Neural crest cell (in vitro differentiated cells): Measurements from ENCODE around the gene TSHZ2. TPM values are rescaled to one million over a fixed set of nuclear protein-coding genes. Genes with fewer than 3 reads are reported as not detected.
A peak's percentile ranks its signal among the peaks of the same experiment; 100 is the strongest.

Experiments
- DNase-seq: peaks from one replicate; pipeline ENCODE4 v3.0.0; 2021; ENCODE audit warnings: low read depth, mixed read lengths, low spot score
- H3K27ac Mint-ChIP-seq: one replicate; pipeline ENCODE4 v1.8.0; 2021; ENCODE audit warnings: mild to moderate bottlenecking, mixed read lengths; ENCODE audit not compliant: unreplicated experiment
- H3K27me3 Mint-ChIP-seq: 2 replicates; pipeline ENCODE4 v1.8.0; 2021; ENCODE audit warnings: low read depth, mild to moderate bottlenecking, mixed read lengths
- H3K36me3 Mint-ChIP-seq: 2 replicates; pipeline ENCODE4 v1.8.0; 2021; ENCODE audit warnings: low read depth, mild to moderate bottlenecking, mixed read lengths
- H3K4me1 Mint-ChIP-seq: 2 replicates; pipeline ENCODE4 v1.8.0; 2021; ENCODE audit warnings: mixed read lengths
- H3K4me3 Mint-ChIP-seq: one replicate; pipeline ENCODE4 v1.8.0; 2021; ENCODE audit warnings: mild to moderate bottlenecking, mixed read lengths
- H3K9me3 Mint-ChIP-seq: 2 replicates; pipeline ENCODE4 v1.8.0; 2021; ENCODE audit warnings: mixed read lengths
- total RNA-seq: library from RNA; stranded (reverse); gene quantifications from 2 replicates; pipeline ENCODE4 v1.2.1, GENCODE V29; 2021
- TF ChIP-seq, protein P1 (sequence below): fragments of 200-600 bp; sonication (generic); conservative IDR thresholded peaks from 2 replicates; pipeline ENCODE4 v1.5.0; 2021; ENCODE audit warnings: antibody characterized with exemption, mild to moderate bottlenecking

Gene TSHZ2
- total RNA-seq, 1 donor from 2014 or later = 6.4 TPM

GRCh38 chr20:53226826-53227225, 254.7 kb downstream of the TSHZ2 start:
- Mint-ChIP-seq H3K27ac (no peak overlapping the region), H3K4me1 (peaks cover 19% of the 10 kb centered on the region), H3K27me3 (peaks cover 5% of the 10 kb centered on the region), H3K9me3 (no peaks in the 10 kb centered on the region), H3K36me3 (no peaks in the 10 kb centered on the region), H3K4me3 (no peak overlapping the region)
- DNase-seq = no peak
- TF ChIP-seq, protein P1, sequence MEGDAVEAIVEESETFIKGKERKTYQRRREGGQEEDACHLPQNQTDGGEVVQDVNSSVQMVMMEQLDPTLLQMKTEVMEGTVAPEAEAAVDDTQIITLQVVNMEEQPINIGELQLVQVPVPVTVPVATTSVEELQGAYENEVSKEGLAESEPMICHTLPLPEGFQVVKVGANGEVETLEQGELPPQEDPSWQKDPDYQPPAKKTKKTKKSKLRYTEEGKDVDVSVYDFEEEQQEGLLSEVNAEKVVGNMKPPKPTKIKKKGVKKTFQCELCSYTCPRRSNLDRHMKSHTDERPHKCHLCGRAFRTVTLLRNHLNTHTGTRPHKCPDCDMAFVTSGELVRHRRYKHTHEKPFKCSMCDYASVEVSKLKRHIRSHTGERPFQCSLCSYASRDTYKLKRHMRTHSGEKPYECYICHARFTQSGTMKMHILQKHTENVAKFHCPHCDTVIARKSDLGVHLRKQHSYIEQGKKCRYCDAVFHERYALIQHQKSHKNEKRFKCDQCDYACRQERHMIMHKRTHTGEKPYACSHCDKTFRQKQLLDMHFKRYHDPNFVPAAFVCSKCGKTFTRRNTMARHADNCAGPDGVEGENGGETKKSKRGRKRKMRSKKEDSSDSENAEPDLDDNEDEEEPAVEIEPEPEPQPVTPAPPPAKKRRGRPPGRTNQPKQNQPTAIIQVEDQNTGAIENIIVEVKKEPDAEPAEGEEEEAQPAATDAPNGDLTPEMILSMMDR = no peak

GRCh38 chr20:53227523-53227922, 255.4 kb downstream of the TSHZ2 start:
- H3K27me3 Mint-ChIP-seq = peaks cover 3% of the 10 kb centered on the region
- peaks cover 19% of the 10 kb centered on the region for H3K4me1 Mint-ChIP-seq
- TF ChIP-seq, protein P1 = no peak
- H3K36me3 Mint-ChIP-seq = no peaks in the 10 kb centered on the region
- H3K4me3 Mint-ChIP-seq = no peak overlapping the region
- no peaks in the 10 kb centered on the region for H3K9me3 Mint-ChIP-seq
- H3K27ac Mint-ChIP-seq = peak overlapping the region; percentile 82
- no peak for DNase-seq

DNA sequence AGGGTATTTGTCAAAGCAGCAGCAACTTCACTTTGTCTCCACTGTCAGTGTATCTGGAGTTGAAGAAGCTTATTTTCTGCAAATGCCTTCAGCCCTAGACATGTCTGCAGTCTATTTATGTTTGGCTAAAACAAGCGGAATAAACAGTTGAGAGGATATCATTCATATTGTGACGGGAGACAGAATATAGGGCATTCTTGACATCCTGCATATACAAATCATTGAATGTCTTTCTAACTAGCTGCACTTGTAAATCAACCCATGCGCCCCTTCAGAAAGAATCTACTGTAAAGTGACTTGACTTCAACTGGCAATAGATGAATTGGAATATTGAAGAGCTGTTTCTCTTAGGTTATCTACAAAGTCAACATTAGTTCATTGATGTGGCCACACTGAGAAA, 258.9 kb downstream of the TSHZ2 start:
- Mint-ChIP-seq H3K4me3 (no peak overlapping the region), H3K9me3 (peaks cover 6% of the 10 kb centered on the region), H3K4me1 (peaks cover 19% of the 10 kb centered on the region), H3K36me3 (peaks cover 2% of the 10 kb centered on the region), H3K27ac (no peak overlapping the region), H3K27me3 (peaks cover 3% of the 10 kb centered on the region)
- DNase-seq = no peak
- TF ChIP-seq, protein P1 = no peak

- TF ChIP-seq, protein P1 = no peak
- H3K36me3 Mint-ChIP-seq = peaks cover 2% of the 10 kb centered on the region
Measured at GRCh38 chr20:53237461-53237860, 265.3 kb downstream of the TSHZ2 start.

DNA sequence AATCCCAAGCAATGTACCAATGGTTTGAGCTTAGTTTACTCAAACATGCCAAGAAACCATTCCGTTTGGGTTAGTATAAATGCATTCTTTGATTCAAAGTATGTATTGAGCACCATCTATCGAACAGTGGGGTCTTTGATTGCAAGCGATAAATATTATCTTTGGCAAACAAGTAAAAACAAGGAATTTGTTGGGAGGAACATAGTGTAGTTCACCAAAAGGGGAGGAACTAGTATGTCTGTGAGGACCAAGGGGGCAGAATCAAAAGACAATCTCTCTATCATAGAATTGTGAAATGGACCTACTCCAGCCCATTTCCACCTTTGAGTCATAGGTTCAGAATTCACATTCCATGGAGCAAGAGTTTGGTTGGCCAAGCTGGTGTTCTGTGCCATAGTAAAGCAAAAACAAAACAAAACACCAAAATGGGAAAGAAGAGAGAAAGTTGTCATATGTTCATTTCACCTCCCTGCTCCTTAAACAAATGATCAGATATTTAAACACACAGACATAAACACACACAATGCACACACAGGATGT, 266.0 kb downstream of the TSHZ2 start:
- peaks cover 11% of the 10 kb centered on the region for H3K9me3 Mint-ChIP-seq
- peaks cover 8% of the 10 kb centered on the region for H3K27me3 Mint-ChIP-seq
- no peak overlapping the region for H3K4me3 Mint-ChIP-seq

More at GRCh38 chr20:53237461-53237860, 265.3 kb downstream of the TSHZ2 start:
- Mint-ChIP-seq H3K4me3 (no peak overlapping the region), H3K9me3 (peaks cover 6% of the 10 kb centered on the region), H3K4me1 (no peaks in the 10 kb centered on the region), H3K27me3 (peaks cover 8% of the 10 kb centered on the region), H3K27ac (peak overlapping the region; percentile 29)
- DNase-seq = no peak

More for the DNA sequence above, 266.0 kb downstream of the TSHZ2 start:
- no peaks in the 10 kb centered on the region for H3K4me1 Mint-ChIP-seq
- TF ChIP-seq, protein P1 = no peak
- DNase-seq = no peak
- H3K27ac Mint-ChIP-seq = no peak overlapping the region
- peaks cover 2% of the 10 kb centered on the region for H3K36me3 Mint-ChIP-seq
